ENCODE data around the gene COA3.
"Not testable (repeated sequence)": the region's sequence is repeated elsewhere in the genome, so short reads cannot be mapped to it uniquely, and the experiment has no call there.

COA3 gene

GRCh38 chr17:42780851-42781638, 17.5 kb downstream of the COA3 start:
- no peak for DNase-seq

- no peak for DNase-seq
These were observed 18.3 kb downstream of the COA3 start, which contains the start of gene WNK4 for GRCh38 chr17:42779936-42780850. Gene WNK4 (plus strand): TSS chr17:42780610. CDS start chr17:42780699, 89 bp downstream.

GRCh38 chr17:42779304-42779935, 19.1 kb downstream of the COA3 start:
- DNase-seq = no peak

- no peak for DNase-seq
These were observed 19.9 kb downstream of the COA3 start for GRCh38 chr17:42778570-42778969.

GRCh38 chr17:42775534-42776098, 22.9 kb downstream of the COA3 start:
- DNase-seq = no peak

GRCh38 chr17:42774066-42774745, 24.3 kb downstream of the COA3 start:
- DNase-seq = no peak

GRCh38 chr17:42773290-42774035, 25.0 kb downstream of the COA3 start, which contains the start of gene VPS25:
Gene VPS25 (plus strand): TSS chr17:42773449. CDS start chr17:42773476, 27 bp downstream.
- DNase-seq = peak; percentile 61

- no peak for DNase-seq
These were observed 25.6 kb downstream of the COA3 start for GRCh38 chr17:42772945-42773289.

- DNase-seq = not testable (repeated sequence)
These were observed 28.5 kb downstream of the COA3 start for GRCh38 chr17:42769964-42770363.

GRCh38 chr17:42768006-42768405, 30.5 kb downstream of the COA3 start:
- DNase-seq = not testable (repeated sequence)

GRCh38 chr17:42767512-42767911, 31.0 kb downstream of the COA3 start:
- DNase-seq = no peak

GRCh38 chr17:42766124-42766523, 32.4 kb downstream of the COA3 start:
- no peak for DNase-seq

- no peak for DNase-seq
These were observed 36.9 kb downstream of the COA3 start for GRCh38 chr17:42761638-42762037.

- DNase-seq = no peak
These were observed 37.6 kb downstream of the COA3 start, which contains the start of gene RAMP2 for GRCh38 chr17:42760652-42761581. Gene RAMP2 (plus strand): TSS chr17:42761227. CDS start chr17:42761262, 35 bp downstream.

- no peak for DNase-seq
These were observed 38.4 kb downstream of the COA3 start for GRCh38 chr17:42759982-42760651.

GRCh38 chr17:42754782-42755181, 43.7 kb downstream of the COA3 start:
- DNase-seq = no peak

- no peak for DNase-seq
These were observed 46.9 kb downstream of the COA3 start for GRCh38 chr17:42751628-42752027.

GRCh38 chr17:42750739-42751344, 47.7 kb downstream of the COA3 start:
- no peak for DNase-seq
